ENCODE measurements around the gene ABCB6.

Gene ABCB6

DNA sequence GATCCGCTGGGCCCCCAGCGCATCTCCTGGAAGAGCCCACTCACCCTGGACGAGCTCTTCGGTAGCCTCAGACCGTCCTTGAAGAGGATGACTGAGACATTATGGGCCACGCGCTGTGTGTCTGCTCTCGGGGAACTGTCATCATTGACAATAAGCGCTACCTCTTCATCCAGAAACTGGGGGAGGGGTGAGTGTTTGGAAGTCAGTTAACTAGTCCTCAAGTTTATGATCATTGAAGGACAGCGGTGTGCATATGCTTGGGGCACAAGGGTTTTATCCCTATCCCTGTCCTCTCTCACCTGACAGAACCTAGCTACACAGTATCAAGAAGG is 27.1 kb upstream of the ABCB6 start:
- no peak for DNase-seq (ENCODE audit: low read depth in 1 of 2, low spot score in 1 of 2)

DNA sequence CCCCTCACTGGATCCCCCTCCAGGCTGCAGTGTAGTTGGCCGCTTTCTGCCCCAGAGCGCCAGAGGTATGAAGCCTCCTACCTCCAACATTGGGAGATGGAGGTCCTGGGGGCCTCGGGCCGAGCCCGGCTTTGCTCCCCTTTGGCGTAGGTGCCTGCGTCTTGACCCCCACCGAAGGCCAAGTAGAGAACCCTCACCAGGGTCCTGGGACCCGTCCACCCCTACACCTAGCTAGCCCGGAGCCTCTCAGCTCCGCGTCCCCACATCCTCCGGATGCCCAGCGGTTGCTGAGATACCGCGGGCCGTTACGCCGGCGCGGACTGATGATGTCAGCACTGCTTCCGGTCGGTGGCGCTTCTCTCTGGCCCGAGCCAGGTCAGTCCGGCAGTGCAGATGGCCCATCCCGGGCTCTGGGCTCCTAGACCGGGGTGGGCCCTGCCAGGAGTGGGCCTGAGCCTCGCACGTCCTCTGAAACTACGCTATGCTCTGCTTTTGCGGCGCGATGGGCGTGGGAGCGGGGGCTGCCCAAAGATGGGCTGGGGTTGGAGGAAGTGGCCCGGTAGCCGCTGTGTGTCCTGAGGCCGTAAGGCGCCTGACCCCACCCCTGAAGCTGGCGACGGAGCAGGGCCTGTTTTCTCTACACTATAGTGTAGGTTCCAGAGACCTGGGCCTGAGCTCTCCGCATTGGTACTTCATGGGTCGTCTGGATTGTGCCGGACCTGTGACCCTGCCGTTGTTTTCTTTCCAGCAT is 26.6 kb upstream of the ABCB6 start, which contains the start of the genes GLB1L and STK16:
Gene GLB1L, minus strand, starts transcription at position 297 of the 751 bp plus-strand sequence. CDS start 1,871 bp downstream, outside the sequence.
Gene STK16, plus strand, starts transcription at position 332 of the 751 bp plus-strand sequence. CDS start 521 bp downstream, outside the sequence.
- peak; percentile 84 to 86 for DNase-seq (ENCODE audit: low read depth in 1 of 2, low spot score in 1 of 2)

DNA sequence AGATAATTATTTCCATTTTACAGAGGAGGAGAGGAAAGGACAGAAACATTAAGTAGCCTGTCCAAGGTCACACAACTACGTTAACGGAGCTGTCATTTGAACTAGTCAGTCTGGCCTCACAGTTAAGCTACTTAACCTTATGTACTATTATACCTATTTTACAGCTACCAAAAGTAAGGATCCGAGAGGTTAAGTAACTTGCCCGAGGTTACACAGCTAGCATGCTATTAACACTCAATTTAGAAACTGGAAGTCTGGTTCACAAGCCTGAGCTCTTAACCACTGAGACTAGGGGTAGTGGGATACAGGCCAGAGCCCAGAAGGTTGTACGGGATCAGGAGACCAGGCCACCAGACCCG is 26.0 kb upstream of the ABCB6 start:
- no peak for DNase-seq (ENCODE audit: low read depth in 1 of 2, low spot score in 1 of 2)

- no peak for DNase-seq (ENCODE audit: low read depth in 1 of 2, low spot score in 1 of 2)
Measured at GRCh38 chr2:219243291-219243761, 24.6 kb upstream of the ABCB6 start.

- DNase-seq (ENCODE audit: low read depth in 1 of 2, low spot score in 1 of 2) = no peak
Measured at GRCh38 chr2:219234331-219234730, 15.6 kb upstream of the ABCB6 start.

DNA sequence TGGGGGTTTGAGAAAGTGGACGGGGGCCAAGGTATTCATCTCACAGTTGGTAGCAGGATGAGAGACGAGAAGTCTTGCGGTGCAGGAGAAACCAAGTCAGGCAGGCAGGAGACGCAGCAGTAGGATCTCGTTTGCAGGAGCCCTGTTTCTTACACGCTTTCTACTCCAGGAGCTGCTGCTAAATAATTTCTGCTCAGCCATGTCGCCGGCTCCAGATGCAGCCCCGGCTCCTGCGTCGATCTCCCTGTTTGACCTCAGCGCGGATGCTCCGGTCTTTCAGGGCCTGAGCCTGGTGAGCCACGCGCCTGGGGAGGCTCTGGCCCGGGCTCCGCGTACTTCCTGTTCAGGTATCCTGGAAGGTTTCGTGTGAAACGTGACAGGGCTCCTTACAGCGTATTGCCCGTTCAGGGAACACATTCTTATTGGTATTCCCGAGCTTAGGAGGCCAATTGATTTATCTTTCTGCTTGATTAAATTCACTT is 11.3 kb upstream of the ABCB6 start:
- DNase-seq (ENCODE audit: low read depth in 1 of 2, low spot score in 1 of 2) = peak in 1 of 2 donors; percentile 39

DNA sequence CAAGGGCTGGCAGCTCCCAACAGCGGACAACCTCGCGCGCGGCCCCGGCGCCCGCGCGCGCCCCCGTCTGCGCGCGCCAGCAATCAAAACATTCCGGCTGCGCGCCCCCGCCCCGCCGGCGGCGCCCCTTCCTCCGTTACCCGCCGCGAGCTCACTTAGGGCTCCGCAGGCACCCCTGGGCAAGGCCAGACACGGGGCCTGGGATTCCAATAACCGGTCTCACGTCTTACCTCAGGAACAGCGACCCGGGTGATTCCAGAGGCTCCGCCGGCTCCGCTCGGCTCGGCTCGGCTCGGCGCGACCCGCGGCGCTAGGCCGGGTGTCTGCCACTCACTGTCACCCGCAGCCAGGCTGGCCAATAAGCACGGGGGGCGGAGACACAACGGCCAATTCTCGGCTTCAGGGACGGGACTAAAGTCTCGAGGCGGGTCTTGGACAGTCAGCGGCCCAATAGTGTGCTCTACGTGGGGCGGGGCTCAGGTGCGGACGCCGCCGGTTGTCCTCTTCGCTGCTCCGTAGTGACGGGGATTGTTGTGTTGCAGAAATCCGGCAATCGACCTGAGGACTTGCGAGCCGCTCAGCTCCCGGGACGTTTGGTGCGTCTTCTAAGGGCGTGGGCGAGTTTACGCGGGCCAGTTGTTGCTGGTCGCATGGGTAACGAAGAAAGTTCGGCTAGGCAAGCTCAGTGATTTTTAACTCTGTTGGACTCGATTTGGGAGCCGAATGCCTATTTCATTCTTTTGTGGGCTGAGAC is 10.7 kb upstream of the ABCB6 start, which contains the start of the genes ANKZF1 and ATG9A:
Gene ANKZF1, plus strand, starts transcription at position 502 of the 754 bp plus-strand sequence. CDS start 452 bp downstream, outside the sequence.
Gene ATG9A, minus strand, starts transcription at position 332 of the 754 bp plus-strand sequence. CDS start 1,612 bp downstream, outside the sequence.
- DNase-seq (ENCODE audit: low read depth in 1 of 2, low spot score in 1 of 2) = peak; percentile 90 to 99

DNA sequence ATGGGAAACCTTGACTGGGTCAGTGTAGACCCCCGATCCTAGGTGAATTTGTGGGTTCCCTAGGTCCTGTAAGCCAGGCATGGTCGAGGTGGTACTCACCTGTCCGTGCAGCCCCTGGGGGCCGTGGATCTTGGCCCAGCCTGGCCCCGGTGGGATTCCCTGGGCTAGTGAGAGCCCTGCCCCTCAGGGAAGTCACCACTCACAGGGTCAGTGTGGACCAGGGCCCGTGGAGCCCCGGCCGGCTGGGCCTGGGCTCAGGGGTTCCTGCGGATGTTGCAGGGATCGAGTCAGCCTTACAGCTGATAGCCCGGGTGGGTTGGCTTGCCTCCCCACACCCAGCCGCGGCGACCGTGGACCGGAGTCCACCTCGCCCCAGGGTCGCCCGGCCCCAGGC is 10.2 kb upstream of the ABCB6 start:
- DNase-seq (ENCODE audit: low read depth in 1 of 2, low spot score in 1 of 2) = no peak

GRCh38 chr2:219228041-219228910 is 9.5 kb upstream of the ABCB6 start:
- no peak for DNase-seq (ENCODE audit: low read depth in 1 of 2, low spot score in 1 of 2)

DNA sequence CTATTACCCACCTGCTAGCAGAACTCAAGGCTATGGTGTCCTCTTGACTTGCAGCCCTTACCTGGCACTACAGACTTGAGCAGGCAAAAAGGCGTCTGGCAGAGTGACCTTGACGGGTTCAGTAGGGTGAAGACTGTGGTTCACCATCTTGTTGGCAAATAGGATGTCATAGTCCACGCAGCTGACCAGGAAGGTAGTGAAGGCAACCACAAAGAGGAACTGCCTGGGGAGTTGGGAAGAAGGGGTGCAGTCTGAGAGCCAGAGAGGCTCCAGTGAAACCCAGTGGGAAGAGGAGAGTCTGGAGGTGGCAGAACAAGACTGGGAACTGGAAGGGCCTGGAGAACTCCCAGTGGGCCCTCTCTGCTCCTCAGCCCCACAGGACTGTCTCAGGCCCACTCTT is 6.6 kb upstream of the ABCB6 start:
- DNase-seq (ENCODE audit: low read depth in 1 of 2, low spot score in 1 of 2) = no peak

DNA sequence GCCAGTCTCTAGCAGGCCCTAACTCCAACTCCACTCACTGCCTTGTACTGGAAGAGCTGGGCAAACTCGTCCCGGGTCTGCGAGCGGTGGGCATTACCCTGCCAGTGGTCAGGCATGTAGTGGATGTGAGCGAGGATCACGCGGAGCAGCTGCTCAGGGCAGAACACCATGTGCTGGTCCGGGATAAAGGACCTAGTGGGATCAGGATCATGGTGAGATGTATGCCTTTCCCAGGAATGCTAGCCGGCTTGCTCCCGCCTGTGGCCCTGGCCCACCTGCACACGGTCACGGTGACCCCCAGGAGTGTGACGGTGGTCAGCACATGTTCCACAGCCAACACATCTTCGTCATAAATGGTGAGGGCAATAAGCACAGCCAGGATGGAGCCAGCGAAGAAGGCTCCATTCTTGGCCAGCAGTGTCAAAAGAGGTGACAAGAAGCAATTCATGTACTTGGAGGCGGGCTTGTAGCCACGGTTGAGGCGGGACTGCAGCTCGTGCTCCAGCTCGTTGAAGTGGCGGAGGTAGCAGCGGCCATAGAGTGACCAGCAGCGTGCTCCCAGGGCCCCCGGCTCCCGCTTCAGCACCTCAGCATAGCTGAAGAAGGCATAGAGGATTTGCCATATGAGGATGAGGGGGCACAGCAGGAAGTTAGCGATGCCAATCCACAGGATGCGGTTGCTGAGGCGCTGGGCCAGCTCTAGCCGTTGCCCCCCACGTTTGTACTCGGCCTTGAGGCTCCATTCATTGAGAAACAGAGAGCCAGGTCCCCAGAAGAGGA is 5.3 kb upstream of the ABCB6 start:
- no peak for DNase-seq (ENCODE audit: low read depth in 1 of 2, low spot score in 1 of 2)

GRCh38 chr2:219221957-219222518 is 3.3 kb upstream of the ABCB6 start:
- DNase-seq (ENCODE audit: low read depth in 1 of 2, low spot score in 1 of 2) = no peak

GRCh38 chr2:219220652-219221402 is 2.1 kb upstream of the ABCB6 start:
- DNase-seq (ENCODE audit: low read depth in 1 of 2, low spot score in 1 of 2) = no peak

GRCh38 chr2:219219784-219220532 is 1.2 kb upstream of the ABCB6 start:
- no peak for DNase-seq (ENCODE audit: low read depth in 1 of 2, low spot score in 1 of 2)

DNA sequence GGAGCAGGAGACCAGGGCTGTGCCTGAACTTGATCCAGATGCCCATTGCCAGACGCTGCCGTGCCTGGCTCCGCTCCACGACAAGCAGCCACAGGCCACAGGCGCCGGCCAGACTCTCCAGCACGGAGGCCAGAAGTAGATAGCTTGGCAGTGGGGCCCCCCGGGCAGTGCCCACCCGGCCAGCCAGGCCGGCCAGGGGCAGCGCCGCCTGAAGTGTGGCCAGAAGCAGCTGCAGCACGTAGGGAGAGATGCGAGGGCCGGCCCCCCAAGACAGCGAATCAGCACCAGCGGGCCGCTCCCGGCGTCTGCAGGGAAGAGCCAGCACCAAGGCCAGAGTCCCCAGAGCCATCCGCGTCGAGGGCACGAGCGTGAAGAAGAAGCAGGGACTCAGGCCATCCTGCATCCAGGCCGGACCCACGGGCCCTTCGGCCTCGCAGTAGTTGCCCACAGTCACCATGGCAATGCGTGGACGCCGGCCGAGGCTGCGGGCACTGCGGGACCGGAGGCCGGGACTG is 484 bp downstream of the ABCB6 start:
- DNase-seq (ENCODE audit: low read depth in 1 of 2, low spot score in 1 of 2) = peak in 1 of 2 donors; percentile 21

DNA sequence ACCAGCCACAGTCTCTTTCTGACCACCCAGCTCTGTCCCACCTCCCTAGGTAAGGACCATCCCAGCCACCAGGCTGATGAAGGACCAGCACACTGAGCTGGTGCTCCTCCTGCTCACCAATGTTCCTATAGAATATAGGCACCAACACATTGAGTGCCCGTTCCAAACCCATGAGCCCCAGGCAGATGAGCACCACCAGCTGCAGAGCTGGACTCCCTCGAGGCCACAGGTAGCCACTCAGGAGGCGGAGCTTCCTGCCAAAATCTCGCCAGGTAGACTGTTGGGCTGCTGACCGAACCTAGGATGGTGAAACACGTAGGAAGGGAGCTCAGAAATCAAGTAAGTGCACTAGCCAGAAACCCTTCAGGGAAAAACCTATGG is 2.2 kb downstream of the ABCB6 start:
- no peak for DNase-seq (ENCODE audit: low read depth in 1 of 2, low spot score in 1 of 2)

DNA sequence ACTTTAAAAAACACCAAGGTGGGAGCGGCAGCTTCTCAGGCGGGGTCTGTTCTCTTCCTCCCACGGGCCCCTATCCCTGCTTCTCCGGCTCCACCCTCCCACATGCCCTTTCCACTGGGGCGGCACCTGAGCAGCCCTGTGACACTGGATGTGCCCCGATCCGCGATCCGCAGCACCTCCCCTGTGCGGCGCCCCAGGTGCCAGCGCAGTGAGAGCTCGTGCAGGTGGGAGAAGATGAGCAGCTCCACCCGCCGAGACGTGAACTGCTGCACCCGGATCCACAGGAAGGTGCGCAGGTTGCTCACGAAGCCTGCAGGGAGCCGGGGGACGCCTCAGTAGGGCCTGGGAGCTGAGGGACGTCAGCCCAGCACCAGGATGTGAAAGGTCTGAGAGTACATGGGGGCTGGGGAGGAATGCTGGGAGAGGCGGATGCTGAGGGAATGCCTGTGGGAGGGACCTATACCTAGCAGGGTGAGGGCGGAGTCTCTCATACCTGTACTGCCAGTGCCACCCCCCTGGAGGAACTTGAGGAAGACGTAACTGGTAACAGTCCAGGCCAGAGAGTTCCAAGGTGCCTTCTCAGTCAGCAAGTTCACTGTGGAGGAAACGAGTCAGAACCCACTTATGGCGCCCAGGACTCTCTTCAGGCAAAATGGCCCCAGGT is 2.8 kb downstream of the ABCB6 start:
- DNase-seq (ENCODE audit: low read depth in 1 of 2, low spot score in 1 of 2) = no peak

- no peak for DNase-seq (ENCODE audit: low read depth in 1 of 2, low spot score in 1 of 2)
Measured at GRCh38 chr2:219214786-219215185, 4.0 kb downstream of the ABCB6 start.

Measured in activated CD4-positive, alpha-beta T cell treated with anti-CD3 and anti-CD28 coated beads, Interleukin-2, amount 50 U/mL, for 24 hours (primary cell).